ENCODE measurements around the gene MCF2L. TPM values are rescaled to one million over a fixed set of nuclear protein-coding genes. Genes with fewer than 3 reads are reported as not detected.

The MCF2L gene
- total RNA-seq, 1 donor from 2014 or later, result 41.2 TPM

DNA sequence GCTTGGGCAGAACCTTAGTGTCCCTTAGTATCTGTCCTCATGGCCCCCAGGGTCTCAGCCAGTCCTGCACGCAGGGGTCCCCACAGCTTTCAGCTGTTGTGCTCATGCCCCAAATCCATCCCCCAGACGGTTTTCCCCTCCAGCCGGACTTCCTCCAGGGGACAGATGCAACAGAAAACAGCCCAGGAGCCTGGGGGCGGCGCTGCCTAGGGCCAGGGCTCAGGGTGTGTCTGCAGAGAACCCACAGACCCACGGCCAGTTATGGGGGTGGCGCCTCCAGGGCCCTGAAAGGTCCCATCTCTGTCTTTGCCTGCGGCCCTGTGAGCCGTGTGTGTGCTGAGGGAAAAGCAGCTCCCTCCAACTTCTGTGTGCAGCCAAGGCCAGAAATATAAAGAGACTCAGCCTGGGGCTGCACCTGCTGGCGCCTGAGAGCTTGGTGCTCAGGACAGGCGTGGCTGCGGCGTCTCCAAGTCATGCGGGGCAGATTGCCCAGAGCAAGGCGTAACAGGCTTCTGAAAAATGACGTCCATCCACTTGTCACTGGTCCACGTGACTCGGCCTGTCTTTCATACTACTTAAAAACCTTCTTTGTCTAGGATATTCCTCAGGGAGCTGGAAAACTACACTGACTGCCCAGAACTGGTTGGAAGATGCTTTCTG, 114.5 kb downstream of the MCF2L start:
- no peaks in the 10 kb centered on the region for H3K27me3 ChIP-seq (ENCODE audit: low read depth)
- no peaks in the 10 kb centered on the region for H3K9me3 ChIP-seq (replicated peaks)
- H3K4me1 ChIP-seq, result peaks cover 21% of the 10 kb centered on the region
- no peak overlapping the region for H3K4me3 ChIP-seq
- peaks cover 63% of the 10 kb centered on the region for H3K36me3 ChIP-seq
- peak; percentile 76 for DNase-seq
- TF ChIP-seq, protein P1, sequence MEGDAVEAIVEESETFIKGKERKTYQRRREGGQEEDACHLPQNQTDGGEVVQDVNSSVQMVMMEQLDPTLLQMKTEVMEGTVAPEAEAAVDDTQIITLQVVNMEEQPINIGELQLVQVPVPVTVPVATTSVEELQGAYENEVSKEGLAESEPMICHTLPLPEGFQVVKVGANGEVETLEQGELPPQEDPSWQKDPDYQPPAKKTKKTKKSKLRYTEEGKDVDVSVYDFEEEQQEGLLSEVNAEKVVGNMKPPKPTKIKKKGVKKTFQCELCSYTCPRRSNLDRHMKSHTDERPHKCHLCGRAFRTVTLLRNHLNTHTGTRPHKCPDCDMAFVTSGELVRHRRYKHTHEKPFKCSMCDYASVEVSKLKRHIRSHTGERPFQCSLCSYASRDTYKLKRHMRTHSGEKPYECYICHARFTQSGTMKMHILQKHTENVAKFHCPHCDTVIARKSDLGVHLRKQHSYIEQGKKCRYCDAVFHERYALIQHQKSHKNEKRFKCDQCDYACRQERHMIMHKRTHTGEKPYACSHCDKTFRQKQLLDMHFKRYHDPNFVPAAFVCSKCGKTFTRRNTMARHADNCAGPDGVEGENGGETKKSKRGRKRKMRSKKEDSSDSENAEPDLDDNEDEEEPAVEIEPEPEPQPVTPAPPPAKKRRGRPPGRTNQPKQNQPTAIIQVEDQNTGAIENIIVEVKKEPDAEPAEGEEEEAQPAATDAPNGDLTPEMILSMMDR (IDR thresholded peaks at IDR 0.05; ENCODE audit: borderline replicate concordance), result no peak
- H3K27ac ChIP-seq (replicated peaks), result peak overlapping the region; percentile 54
- intact Hi-C loops (cut with micrococcal nuclease), result no loop called here

DNA sequence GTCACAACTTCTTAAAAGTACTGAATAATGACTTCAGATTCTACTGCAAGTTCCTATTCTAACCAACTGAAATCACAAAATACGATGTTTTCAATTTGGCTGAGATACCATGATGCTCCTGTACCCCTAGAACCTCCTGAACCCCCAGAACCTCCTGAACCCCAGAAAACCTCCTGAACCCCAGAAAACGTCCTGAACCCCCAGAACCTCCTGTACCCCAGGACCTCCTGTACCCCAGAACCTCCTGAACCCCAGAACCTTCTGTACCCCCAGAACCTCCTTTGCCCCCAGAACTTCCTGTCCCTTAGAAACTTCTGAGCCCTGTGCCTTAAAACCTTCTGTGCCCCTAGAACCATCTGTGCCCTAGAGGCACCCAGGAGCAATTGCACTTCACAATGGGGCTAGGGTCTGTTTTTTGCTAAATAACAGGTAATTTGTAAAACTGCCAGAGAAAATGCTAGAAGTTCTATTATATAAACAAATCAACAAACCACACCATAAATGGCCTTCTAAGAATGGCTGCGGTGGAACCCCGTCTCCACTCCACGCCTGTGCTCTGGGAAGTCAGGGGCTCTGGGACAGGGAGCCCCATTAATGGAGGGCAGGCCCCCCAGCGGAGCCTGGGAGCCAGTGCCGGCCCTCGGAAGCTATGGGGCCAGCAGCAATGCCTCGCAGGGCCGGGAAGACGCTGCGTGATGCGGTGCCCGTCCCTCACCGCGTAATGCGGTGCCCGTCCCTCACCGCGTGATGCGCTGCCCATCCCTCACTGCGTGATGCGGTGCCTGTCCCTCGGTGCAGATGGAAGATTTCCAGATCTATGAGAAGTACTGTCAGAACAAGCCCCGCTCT, 115.3 kb downstream of the MCF2L start:
- H3K9me3 ChIP-seq (replicated peaks), result no peaks in the 10 kb centered on the region
- intact Hi-C loops (cut with micrococcal nuclease), result no loop called here
- peaks cover 16% of the 10 kb centered on the region for H3K4me1 ChIP-seq
- no peak overlapping the region for H3K4me3 ChIP-seq
- no peak for DNase-seq
- peak overlapping the region; percentile 54 for H3K27ac ChIP-seq (replicated peaks)
- peaks cover 60% of the 10 kb centered on the region for H3K36me3 ChIP-seq
- no peaks in the 10 kb centered on the region for H3K27me3 ChIP-seq (ENCODE audit: low read depth)
- TF ChIP-seq, protein P1 (IDR thresholded peaks at IDR 0.05; ENCODE audit: borderline replicate concordance), result no peak

DNA sequence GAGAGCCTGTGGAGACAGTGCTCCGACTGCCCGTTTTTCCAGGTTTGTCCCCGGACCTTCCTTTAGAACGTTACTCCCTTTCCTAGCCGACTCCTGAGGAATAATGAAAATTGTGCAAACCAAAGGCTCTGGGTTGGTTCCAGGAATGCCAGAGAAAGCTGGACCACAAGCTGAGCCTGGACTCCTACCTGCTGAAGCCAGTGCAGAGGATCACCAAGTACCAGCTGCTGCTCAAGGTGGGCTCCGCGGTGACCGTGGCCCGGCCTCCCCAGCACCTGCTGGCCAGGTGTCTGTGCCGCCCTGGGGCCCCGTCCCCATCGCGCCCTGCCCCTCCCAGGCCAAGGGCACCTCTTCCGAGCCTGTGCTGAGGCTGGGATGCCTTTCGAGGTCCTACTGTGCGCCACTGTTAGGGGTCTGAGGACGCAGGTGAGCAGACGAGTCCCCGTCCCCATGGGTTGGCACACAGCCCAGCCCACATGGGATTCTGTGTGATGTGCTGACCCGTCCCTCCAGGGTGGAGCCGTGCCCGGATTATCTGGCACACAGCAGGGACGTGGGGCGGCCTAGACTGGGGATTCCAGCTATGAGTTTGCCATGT, 116.0 kb downstream of the MCF2L start:
- no peak for DNase-seq
- Histone ChIP-seq H3K4me3 (no peak overlapping the region), H3K27ac (replicated peaks) (no peak overlapping the region), H3K4me1 (peaks cover 14% of the 10 kb centered on the region), H3K27me3 (ENCODE audit: low read depth) (no peaks in the 10 kb centered on the region), H3K36me3 (peaks cover 64% of the 10 kb centered on the region), H3K9me3 (replicated peaks) (no peaks in the 10 kb centered on the region)
- TF ChIP-seq, protein P1 (IDR thresholded peaks at IDR 0.05; ENCODE audit: borderline replicate concordance), result no peak
- intact Hi-C loops (cut with micrococcal nuclease), result no loop called here

DNA sequence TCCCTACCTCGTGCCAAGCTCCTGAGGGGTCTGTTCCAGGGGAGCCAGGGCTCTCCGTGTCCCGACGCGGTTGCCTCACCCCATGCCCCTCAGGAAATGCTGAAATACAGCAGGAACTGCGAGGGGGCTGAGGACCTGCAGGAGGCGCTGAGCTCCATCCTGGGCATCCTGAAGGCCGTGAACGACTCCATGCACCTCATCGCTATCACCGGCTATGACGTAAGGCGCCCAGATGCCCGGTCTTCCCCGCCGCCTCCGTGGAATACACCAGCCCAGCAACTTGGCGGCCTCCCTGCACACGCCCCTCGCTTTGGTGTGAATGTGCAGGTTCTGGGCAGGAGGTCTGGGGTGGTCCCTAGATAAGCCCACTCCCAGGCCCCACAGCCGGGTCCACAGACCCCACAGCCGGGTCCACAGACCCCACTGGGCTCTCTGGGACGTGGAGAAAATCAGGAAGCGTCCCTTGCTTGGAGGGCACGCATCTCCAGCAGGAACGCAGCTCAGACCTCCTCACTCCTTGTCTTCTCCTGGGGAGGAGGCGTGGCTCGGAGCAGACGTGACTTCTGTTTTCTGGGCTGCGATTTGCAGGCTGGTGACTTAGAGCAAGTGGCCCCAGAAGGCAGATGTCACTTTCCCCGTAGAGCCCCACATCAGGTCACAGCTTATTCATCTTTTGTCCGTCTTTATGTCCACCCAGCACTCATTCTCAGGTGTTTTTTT, 117.2 kb downstream of the MCF2L start:
- Histone ChIP-seq H3K36me3 (peaks cover 74% of the 10 kb centered on the region), H3K27ac (replicated peaks) (no peak overlapping the region), H3K4me3 (no peak overlapping the region), H3K4me1 (peaks cover 14% of the 10 kb centered on the region), H3K27me3 (ENCODE audit: low read depth) (no peaks in the 10 kb centered on the region), H3K9me3 (replicated peaks) (no peaks in the 10 kb centered on the region)
- no peak for DNase-seq
- TF ChIP-seq, protein P1 (IDR thresholded peaks at IDR 0.05; ENCODE audit: borderline replicate concordance), result no peak
- intact Hi-C loops (cut with micrococcal nuclease), result no loop called here
